HCEC 1CT (cell line): ENCODE data around the gene MRPL40.
"Not testable (repeated sequence)": the region's sequence is repeated elsewhere in the genome, so short reads cannot be mapped to it uniquely, and the experiment has no call there.

ENCODE experiments used
- DNase-seq: peaks from one replicate; pipeline ENCODE4 v3.0.0-alpha.2; 2017

The MRPL40 gene

DNA sequence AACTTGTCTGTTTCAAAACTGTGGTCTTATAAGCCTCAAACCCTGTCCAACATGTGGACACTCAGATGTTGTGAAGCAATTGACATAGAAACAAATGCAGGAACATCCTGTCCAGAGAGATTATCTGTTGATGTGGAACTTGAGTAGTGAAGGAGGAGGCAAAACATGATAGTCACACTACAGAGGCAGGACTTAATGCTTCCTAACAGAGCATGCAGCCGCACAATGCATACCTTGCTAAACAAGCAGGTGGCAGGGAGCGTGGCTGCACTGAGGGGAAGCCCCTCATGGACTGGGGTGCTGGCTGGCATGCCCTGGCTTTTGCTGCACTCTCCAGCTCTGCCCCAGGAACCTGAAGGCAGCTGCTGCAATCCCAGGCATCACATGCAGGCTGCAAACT lies 9.8 kb downstream of the MRPL40 start:
- no peak for DNase-seq

DNA sequence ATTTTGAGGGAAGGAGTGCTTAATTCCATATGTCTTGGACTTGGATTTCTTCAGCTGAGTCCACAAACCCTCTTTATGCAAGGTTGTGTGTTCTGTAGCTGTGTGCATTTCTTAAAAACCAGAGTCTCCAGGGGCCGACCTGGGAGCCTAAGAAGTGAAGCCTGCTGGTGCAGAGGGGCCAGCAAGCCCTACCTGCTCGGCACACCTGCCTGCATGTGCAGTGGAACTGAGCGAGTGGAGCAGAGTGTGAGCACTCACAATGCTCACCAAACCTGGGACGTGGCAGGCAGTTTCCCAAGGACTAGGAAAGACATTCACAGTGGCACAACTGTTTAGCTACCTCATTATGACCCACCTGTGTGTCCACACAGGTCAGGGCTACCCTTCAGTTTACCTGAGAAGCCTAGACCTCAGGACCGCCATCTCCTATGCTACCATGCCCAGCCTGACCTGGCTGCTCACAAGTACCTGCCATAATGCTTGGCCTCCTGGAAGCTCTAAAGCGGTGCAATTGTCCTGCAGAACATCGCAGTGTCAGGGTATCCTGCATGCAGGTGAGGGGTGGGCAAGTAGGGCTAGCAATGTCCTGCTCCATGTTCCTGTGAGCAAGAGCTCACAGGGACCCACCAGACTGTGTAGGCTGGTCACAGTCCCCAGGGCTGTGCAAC lies 11.3 kb downstream of the MRPL40 start:
- no peak for DNase-seq

DNA sequence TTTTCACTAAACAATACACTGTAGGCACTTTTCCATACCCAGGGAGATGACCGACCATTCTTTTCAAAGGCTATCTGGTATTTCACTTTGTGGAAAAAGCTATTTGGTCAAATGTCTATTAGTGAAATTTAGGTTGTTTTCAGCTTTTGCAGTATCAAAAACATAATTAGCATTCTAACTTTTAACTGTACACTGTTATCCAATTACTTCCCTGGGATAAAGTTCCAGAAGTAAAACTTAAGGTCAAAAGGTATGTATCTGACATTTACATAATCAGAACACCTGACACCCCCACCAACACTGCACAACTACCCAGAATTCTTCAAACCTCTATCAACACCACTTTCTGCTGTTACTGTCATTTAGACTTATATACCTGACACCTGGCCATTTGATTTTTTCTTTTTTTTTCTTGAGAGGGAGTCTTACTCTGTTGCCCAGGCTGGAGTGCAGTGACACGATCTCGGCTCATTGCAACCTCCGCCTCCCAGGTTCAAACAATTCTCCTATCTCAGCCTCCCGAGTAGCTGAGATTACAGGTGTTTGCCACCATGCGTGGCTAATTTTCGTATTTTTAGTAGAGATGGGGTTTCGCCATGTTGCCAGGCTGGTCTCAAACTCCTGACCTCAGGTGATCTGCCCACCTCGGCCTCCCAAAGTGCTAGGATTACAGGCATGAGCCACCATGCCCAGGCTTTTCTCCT lies 13.1 kb downstream of the MRPL40 start:
- not testable (repeated sequence) for DNase-seq

DNA sequence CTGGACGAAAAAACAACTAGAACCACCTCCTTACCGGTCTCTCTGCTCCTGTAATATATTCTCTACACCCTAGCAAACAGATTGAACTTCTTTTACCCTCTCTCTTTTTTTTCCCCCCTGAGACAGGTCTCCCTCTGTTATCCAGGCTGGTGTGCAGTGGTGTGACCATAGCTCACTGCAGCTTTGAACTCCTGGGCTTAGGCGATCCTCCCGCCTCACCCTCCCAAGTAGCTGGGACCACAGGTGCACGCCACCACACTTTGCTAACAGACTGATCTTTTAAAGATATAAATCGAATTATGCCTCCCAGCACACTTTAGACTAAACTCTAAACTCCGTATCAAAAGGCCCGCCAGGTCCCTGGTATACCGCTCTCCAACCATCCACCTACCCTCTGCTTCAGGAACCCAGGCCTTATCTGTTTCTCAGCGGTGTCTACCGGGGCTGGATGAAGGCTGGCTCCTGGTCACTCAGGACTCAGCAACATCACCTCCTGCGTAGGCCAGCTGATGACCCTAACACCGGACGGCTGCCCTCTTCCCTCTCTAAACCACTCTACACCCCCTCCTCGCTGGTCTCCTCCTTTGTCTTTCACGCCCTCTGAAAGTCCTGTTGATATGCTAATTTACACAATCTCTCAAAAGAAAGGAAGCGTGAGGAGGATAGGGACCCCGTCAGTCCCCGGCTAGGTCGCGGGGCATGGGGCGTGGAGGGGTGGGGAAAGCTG lies 14.4 kb downstream of the MRPL40 start:
- no peak for DNase-seq

DNA sequence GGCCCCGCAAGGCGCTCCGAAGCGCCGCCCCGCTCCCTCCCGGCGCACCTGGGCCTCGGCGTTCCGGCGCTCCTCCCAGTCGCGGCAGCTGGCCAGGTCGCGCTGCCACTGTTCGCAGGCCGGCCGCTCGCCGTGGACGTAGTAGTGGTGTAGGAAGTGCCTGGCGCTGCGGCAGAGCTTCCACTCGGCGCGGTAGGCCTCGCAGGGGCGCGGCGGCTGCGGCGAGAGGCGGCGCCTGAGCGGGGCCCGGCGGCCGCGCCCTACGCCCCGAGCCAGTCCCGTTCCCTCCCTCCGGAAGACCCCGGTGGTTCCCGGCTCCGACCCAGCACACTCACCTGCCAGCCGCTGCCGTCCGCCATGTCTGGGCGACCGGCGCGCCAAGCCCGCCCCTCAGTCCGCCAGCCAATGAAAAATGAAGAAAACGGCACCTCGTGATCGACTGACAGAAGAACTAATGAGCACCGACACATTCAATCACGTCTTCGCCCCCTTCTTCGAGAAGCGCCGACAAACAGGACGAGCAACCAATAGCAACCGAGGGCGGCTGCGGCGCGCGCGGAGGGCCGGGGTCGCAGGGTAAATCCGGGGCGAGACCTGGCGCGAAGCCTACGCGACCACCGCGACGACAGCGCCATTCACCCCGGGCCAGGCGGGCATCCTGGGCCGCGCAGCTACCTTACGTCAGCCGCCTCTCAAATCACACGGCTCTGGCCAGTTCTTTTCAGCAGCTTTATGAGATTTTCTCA lies 15.2 kb downstream of the MRPL40 start, which contains the start of gene C22orf39:
TSS of gene C22orf39 (minus strand) at position 382 of the 746 bp plus-strand sequence. CDS start at position 359, 23 bp downstream.
- DNase-seq, result peak; percentile 88

DNA sequence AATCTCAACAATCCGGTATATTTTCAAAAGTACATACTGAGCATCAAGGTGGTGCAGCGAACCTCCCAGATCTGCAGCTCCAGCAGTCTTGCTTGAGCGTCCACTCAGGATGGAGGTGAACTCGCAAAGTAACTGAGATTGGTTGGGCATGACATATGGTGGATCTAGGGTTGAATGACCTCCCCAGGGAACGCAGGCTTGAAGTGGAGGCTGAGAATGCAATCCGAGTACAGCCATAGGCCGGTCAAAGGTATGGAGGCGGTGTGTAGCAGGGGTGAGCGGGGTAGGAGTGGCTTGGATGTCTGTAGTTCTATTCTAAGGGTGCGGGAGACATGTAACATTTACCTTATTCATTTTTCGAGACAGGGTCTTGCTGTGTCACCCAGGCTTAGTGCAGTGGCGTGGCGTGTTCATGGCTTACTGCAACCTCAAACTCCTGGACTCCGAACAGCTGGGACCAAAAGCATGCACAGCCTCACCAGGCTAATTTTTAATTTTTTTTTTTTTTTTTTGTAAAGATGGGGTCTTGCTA lies 15.8 kb downstream of the MRPL40 start:
- no peak for DNase-seq

DNA sequence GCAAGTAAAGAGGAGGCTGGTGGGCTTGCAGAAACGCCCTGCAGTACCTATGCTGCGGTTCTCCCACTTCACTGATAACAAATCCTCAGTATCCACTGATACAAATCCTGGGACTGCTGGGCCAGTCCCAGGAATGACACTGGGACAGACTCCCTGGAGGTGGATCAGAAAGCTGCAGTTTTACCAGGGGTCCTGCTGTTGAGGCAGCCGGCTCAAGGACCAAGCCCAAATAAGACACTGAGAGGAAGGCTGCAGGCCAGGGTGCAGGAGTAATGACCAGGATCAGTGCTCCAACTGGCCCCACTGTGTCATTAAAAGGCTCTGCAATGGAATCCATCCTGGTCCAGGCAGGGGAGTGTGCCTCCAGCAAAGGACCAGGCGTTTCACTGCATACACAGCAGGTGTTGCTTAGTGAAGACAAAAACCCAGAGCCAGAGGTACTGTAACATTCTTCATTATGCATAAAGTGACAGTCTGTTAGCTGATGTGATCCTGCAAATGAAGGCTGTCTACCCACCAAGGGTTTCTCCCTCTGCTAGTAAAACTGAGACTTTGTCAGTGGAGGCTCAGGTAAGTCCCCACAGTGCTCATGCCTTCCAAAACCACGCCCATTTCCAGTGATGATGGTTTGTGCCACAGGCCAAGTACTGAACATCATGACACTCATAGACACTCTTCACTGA lies 16.5 kb downstream of the MRPL40 start:
- DNase-seq, result no peak

DNA sequence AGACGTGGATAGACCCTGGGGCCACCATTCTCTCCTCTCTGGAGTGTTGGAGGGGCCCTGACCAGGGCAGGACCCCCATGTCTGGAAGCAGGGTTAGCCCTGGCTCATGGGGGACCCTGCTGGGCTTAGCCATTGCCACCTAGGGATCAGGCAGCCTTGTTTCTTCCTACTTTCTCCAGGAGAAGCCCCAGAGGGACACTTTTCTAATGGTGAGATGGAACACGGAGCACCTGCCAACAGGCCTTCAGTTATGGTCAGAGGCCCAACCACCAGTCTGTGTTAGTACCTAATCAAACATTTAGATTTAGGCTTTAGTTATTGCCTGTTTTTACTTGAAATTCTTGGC lies 17.1 kb downstream of the MRPL40 start:
- DNase-seq, result no peak

DNA sequence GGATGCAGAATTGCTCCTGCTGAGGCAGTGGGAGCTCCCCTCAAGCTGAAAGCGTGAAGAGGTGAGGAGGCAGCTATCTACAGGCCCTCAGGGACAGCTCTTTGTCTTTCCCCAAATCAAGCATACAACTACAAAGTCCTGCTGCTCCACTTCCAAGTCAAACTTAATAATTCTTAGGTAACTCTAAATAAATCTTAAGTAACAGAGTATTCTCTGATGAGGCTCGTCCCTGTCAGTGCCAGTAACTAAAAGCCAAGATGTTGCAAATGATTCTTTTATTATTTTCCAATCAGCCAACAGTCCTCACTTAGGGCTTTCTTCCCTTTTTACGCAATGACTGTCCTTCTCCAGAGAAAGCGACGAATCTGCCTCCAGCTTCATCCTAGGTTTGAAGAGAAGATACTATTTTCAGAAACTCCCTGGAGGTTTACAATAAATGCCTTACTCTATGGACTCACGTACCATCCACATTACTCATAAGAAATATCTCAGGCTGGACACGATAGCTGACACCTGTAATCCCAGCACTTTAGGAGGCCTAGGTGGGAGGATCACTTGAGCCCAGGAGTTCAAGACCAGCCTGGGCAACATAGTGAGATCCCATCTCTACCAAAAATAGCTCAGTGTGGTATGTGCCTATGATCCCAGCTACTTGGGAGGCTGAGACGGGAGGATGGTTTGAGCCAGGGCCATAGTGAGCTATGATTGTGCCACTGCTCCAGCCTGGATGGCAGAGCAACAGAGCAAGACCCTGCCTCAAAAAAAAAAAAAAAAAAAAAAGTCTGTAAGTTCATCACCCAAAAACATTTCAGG lies 18.2 kb downstream of the MRPL40 start:
- DNase-seq, result no peak

DNA sequence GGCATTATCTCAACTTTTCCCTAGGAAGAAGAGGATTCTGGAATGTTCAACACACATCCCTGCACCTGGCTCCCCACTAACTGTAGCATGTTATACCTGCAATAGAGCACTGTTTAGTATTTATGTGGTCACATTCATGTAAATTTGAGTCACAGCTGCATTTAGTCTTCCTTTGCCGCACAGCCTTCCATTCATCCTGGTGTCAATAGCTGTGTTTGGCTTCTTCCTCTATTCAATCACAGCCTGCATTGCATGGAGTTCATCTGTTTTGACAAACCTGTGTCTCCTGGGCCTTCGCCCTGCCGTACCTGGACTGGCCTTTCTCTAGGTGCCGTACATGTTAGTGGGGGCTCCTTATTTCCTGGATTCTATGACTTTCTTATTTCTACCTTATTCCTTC lies 19.2 kb downstream of the MRPL40 start:
- no peak for DNase-seq

DNA sequence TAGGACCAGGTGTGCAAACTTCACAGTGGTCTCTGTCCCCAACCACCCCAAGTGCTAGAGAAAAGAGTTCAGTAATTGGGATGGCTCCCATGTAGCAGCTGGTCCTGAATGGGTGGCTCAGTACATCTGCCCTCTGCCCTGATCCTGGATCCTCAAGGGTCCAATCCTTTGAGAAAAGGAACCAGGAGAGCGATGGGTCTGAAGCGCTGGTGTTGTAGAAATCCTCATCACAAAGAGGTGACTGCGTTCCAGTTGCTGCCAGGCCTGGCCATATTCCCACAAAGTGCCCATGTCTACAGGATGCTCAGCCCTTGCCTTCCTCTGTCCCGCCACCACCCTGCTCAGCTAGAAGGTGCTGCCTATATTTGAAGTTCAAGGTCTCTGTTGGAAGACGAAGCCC lies 21.4 kb downstream of the MRPL40 start:
- DNase-seq, result no peak

DNA sequence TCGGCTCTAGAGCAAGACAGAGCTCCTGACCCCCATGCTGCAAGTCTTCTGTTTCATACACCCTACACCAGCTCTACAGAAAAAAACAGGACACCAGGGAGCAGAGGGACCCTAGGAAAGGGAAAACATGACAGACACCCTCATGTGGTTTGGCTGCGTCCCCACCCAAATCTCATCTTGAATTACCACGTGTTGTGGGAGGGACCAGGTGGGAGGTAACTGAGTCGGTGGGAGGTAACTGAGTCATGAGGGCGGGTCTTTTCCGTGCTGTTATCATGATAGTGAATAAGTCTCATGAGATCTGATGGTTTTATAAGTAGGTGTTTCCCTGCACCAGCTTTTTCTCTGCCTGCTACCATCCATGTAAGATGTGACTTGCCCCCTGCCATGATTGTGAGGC lies 21.8 kb downstream of the MRPL40 start:
- DNase-seq, result no peak

DNA sequence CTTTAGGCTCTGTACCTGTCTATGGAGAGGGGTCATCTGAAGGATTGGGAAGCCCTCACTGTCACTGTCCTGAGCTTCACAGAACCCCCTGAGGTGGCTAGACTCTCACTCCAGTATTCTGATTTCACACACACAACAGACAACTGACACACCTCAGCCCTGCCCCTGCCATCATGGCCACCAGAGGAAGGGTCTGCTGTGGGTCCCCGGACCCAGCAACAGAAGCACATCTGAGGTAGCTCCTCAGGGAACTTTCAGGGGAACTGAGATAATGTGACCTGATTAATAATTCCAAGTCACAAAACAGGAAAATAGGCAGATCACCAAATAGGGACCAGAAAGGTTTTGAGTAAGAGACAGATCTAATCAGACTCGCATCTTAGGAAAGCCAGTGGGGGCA lies 22.7 kb downstream of the MRPL40 start:
- no peak for DNase-seq

DNA sequence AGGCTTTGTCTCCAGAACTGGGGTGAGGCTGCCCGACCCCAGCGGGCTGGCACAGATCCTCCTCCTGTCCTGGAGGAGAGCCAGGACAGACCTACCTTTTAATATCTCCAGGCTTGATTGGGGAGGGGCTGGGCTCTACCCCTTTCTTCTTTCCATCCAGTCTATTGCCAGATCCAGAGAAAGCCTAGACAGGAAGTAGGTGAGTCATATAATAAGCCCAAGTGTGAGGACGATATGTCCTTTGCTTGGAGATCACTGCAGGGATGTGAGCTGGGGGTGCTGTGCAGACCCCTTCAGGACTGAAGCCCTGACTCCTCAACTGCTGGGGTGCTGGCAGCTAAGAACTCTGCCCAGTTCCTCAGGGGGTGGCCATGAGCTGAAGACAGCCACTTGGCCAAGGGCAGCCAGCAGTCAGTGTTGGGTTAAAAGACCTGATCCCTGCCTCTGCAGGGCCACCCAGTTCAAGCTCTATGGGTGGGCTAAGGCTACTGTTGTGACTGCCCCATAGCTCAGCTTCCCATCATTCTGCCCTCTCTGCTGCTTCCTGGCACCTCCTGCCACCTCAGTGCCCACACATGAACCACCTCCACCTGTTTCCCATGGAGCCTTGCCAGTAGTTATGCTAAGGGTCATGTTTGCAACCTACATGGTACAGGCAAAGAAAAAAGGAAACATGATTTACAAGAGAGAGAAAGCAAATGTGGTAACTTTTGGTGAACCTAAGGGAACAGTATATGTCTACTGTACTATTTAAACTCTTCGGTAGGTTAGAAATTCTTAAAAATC lies 23.4 kb downstream of the MRPL40 start:
- DNase-seq, result peak; percentile 29

DNA sequence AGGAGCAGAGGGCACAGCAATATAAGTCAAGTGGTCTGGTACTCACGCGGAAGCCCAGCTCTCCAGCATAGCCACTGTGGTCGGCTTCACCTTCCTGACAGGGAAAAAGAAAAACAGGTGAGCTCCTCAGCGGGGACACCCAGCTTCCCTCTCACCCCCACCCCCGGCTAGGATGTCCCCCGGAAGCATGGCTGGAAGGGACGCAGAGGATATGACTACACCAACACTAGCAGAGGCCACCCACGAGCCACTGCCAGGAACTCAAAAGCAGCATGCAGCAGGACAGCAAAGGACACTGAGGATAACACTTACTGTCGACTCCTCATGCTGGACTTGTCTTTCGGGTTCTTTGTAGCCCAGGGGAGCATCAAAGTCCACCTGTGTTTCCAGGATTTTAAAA lies 24.2 kb downstream of the MRPL40 start:
- DNase-seq, result no peak

DNA sequence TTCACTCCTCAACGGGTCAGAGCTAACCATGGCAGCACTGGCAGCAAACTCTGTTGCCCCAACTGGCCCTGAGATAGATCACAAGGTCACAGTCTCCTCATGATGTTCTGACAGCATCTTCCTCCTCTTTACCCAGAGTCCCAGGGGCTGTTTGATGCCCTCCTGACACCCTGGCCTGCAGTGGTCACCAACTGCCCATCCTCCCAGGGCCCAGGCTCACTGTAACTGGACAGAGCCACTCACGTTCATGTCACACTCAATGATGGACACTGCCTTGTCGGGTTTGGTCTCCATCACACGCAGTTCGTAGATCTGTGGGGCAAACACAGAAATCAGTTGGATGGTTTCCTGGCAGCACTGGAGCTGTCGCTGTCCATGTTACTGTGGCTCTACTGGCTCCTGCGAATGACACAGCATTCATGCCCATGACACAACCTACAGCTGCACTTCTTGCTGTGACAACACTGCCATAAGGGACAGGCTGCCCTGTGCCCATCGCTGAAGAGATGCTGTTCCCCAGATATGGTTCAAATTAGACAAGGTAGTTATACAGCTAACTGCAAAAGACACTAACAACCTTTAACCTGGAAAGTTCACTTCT lies 25.6 kb downstream of the MRPL40 start:
- no peak for DNase-seq

DNA sequence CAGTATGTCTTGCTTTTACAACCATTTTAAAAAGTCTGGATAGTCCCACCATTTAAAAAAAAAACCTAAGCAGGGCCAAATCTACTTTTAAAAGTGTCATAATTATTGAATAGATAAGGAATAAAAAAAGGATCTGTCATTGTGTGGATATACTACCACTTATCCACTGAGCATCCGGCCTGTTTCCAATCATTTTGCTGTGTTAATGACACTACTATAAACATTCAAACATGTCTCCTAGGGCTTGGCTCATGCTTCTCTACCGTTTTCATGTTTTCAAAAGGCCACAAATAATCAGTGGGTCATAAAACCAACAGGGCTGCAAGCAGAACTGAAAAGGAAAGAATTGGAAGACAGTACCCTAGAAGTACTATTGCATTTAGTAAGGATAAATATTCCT lies 27.7 kb downstream of the MRPL40 start:
- DNase-seq, result no peak

DNA sequence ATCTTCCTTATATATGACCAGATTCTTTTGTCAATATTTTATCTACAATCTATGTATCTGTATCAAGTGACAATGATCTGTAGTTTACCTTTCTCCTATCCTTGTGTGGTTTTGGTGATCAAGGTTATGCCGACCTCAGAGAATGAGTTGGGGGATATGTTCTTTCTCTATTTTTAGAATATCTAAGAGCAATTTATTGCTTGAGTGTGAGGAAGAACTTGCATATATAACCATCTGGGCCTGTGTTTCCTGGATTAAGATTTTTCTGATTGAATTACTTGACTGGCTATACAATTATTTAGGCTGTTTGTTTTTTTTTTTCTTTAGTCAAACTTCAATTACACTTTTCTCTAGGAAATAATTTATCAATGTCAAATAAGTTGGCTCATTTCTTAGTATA lies 29.2 kb downstream of the MRPL40 start:
- no peak for DNase-seq

DNA sequence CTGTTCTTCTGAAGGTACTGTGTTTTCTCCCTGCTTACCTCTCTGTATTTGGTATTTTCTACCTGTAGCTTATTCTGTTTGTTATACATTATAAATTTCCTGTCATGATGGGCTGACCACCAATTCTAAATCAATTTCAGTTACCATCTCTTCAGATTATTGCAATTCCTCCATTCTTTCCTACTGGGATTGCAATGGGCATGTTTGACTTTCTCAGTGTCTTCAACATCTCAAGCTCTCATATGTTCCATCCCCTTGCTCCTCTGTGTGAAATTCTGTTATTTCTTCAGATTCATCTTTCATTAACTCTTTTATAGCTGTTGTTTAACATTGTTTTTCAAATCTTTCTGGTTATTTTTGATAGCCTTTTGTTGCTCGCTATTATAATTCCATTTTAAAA lies 30.7 kb downstream of the MRPL40 start:
- DNase-seq, result no peak
